Liver (tissue), 3 donors: ENCODE measurements around the gene ELAC2.

ENCODE experiments used
- FOXA1 ChIP-seq: IDR thresholded peaks from 2 replicates; pipeline ENCODE4 v1.6.1; 2016; ENCODE audit warnings: antibody characterized with exemption
- GABPA ChIP-seq, 2 donors: IDR thresholded peaks in 1 of 2; conservative IDR thresholded peaks in 1 of 2; 2 replicates each; pipeline ENCODE4 v1.6.1; 2016; ENCODE audit warnings: antibody characterized with exemption in 2 of 2, mild to moderate bottlenecking in 1 of 2, moderate library complexity in 1 of 2
- HNF4A ChIP-seq, 2 donors: conservative IDR thresholded peaks; 2 replicates each; pipeline ENCODE4 v1.6.1; 2016; ENCODE audit warnings: antibody characterized with exemption in 2 of 2, mild to moderate bottlenecking in 2 of 2
- NR2F2 ChIP-seq: IDR thresholded peaks from 2 replicates; pipeline ENCODE4 v1.6.1; 2016; ENCODE audit warnings: antibody characterized with exemption
- RAD21 ChIP-seq, 2 donors: IDR thresholded peaks; 2 replicates each; pipeline ENCODE4 v1.6.1; 2016; ENCODE audit warnings: antibody characterized with exemption in 2 of 2, mild to moderate bottlenecking in 2 of 2
- RXRA ChIP-seq, 2 donors: IDR thresholded peaks; 2 replicates each; pipeline ENCODE4 v1.6.1; 2017 to 2018; ENCODE audit warnings: antibody characterized with exemption in 2 of 2, mild to moderate bottlenecking in 1 of 2
- SP1 ChIP-seq: IDR thresholded peaks from 2 replicates; pipeline ENCODE4 v1.6.1; 2018; ENCODE audit warnings: antibody characterized with exemption, mild to moderate bottlenecking
- TAF1 ChIP-seq: conservative IDR thresholded peaks from 2 replicates; pipeline ENCODE4 v1.6.1; 2016; ENCODE audit warnings: antibody characterized with exemption, mild to moderate bottlenecking
- YY1 ChIP-seq: IDR thresholded peaks from 2 replicates; pipeline ENCODE4 v1.6.1; 2016; ENCODE audit warnings: antibody characterized with exemption, mild to moderate bottlenecking
- TF ChIP-seq, protein P1 (sequence below): fragments of 150-350 bp; IDR thresholded peaks from 2 replicates; pipeline ENCODE4 v1.5.1; 2017; ENCODE audit warnings: improper control_type of control experiment, low read depth, low read length; ENCODE audit not compliant: missing input control
- TF ChIP-seq, protein P2 (sequence below): IDR thresholded peaks from 2 replicates; pipeline ENCODE4 v1.6.1; 2016; ENCODE audit warnings: antibody characterized with exemption
- TF ChIP-seq, protein P3 (sequence below): IDR thresholded peaks from 2 replicates; pipeline ENCODE4 v1.6.1; 2016; ENCODE audit warnings: antibody characterized with exemption, mild to moderate bottlenecking
- TF ChIP-seq, protein P4 (sequence below): IDR thresholded peaks from 2 replicates; pipeline ENCODE4 v1.6.1; 2016; ENCODE audit warnings: antibody characterized with exemption
- donor health status: healthy.
- donor health status: healthy.

DNA sequence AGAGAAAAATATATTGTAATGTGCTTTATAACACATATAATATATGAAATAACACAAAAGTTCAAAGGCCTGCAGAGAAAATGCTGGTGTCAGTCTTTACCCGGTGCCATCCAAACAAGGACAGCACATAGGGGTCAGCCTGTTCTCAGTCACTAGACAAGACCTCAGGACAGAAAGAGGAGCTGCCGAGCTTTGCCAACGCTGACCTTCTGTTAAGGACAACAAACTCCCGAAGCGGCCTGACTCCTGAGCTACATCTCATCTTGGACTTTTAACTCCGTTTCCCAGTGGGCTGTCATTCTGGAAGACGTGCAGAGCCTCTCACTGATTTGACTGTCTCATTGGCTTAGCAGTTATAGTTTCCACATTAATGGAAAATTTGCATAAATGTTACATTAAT, 6.9 kb downstream of the ELAC2 start:
- TF ChIP-seq, protein P1, sequence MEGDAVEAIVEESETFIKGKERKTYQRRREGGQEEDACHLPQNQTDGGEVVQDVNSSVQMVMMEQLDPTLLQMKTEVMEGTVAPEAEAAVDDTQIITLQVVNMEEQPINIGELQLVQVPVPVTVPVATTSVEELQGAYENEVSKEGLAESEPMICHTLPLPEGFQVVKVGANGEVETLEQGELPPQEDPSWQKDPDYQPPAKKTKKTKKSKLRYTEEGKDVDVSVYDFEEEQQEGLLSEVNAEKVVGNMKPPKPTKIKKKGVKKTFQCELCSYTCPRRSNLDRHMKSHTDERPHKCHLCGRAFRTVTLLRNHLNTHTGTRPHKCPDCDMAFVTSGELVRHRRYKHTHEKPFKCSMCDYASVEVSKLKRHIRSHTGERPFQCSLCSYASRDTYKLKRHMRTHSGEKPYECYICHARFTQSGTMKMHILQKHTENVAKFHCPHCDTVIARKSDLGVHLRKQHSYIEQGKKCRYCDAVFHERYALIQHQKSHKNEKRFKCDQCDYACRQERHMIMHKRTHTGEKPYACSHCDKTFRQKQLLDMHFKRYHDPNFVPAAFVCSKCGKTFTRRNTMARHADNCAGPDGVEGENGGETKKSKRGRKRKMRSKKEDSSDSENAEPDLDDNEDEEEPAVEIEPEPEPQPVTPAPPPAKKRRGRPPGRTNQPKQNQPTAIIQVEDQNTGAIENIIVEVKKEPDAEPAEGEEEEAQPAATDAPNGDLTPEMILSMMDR: no peak
- no peak for TF ChIP-seq TAF1
- TF ChIP-seq, protein P2, sequence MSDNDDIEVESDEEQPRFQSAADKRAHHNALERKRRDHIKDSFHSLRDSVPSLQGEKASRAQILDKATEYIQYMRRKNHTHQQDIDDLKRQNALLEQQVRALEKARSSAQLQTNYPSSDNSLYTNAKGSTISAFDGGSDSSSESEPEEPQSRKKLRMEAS: no peak
- TF ChIP-seq YY1: no peak
- no peak for TF ChIP-seq FOXA1
- TF ChIP-seq RAD21 (IDR thresholded peaks at IDR 0.05): no peak
- TF ChIP-seq HNF4A (conservative IDR thresholded peaks at IDR 0.05): no peak
- TF ChIP-seq, protein P3, sequence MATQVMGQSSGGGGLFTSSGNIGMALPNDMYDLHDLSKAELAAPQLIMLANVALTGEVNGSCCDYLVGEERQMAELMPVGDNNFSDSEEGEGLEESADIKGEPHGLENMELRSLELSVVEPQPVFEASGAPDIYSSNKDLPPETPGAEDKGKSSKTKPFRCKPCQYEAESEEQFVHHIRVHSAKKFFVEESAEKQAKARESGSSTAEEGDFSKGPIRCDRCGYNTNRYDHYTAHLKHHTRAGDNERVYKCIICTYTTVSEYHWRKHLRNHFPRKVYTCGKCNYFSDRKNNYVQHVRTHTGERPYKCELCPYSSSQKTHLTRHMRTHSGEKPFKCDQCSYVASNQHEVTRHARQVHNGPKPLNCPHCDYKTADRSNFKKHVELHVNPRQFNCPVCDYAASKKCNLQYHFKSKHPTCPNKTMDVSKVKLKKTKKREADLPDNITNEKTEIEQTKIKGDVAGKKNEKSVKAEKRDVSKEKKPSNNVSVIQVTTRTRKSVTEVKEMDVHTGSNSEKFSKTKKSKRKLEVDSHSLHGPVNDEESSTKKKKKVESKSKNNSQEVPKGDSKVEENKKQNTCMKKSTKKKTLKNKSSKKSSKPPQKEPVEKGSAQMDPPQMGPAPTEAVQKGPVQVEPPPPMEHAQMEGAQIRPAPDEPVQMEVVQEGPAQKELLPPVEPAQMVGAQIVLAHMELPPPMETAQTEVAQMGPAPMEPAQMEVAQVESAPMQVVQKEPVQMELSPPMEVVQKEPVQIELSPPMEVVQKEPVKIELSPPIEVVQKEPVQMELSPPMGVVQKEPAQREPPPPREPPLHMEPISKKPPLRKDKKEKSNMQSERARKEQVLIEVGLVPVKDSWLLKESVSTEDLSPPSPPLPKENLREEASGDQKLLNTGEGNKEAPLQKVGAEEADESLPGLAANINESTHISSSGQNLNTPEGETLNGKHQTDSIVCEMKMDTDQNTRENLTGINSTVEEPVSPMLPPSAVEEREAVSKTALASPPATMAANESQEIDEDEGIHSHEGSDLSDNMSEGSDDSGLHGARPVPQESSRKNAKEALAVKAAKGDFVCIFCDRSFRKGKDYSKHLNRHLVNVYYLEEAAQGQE: no peak
- TF ChIP-seq SP1: no peak
- TF ChIP-seq GABPA (IDR thresholded peaks at IDR 0.05 in 1 of 2, conservative IDR thresholded peaks at IDR 0.05 in 1 of 2): no peak
- TF ChIP-seq NR2F2: no peak
- TF ChIP-seq, protein P4, sequence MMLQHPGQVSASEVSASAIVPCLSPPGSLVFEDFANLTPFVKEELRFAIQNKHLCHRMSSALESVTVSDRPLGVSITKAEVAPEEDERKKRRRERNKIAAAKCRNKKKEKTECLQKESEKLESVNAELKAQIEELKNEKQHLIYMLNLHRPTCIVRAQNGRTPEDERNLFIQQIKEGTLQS: no peak
- no peak for TF ChIP-seq RXRA (IDR thresholded peaks at IDR 0.05)
